Activated naive CD4-positive, alpha-beta T cell treated with anti-CD3 and anti-CD28 coated beads, Interleukin-2, amount 50 U/mL, for 72 hours (primary cell): ENCODE measurements around the gene MGST2. TPM values are rescaled to one million over a fixed set of nuclear protein-coding genes. Genes with fewer than 3 reads are reported as not detected.
"Not testable (repeated sequence)": the region's sequence is repeated elsewhere in the genome, so short reads cannot be mapped to it uniquely, and the experiment has no call there.

ENCODE experiments used
- ATAC-seq, 2 donors: fragments of 150-1000 bp; cut with Tn5 transposase; 2 replicates each; pipeline ENCODE4 v1.10.0; 2021; ENCODE audit warnings: mild to moderate bottlenecking in 2 of 2, moderate library complexity in 2 of 2
- DNase-seq, 2 donors: peaks; one replicate each; pipeline ENCODE4 v3.0.0; 2021 to 2022; ENCODE audit warnings: low spot score in 2 of 2
- H3K27ac Mint-ChIP-seq, 2 donors: one replicate each; pipeline ENCODE4 v1.8.0; 2022; ENCODE audit warnings: mild to moderate bottlenecking in 2 of 2, mixed read lengths in 2 of 2
- H3K36me3 Mint-ChIP-seq, 2 donors: one replicate each; pipeline ENCODE4 v1.8.0; 2022; ENCODE audit warnings: mixed read lengths in 2 of 2
- H3K9me3 Mint-ChIP-seq, 2 donors: one replicate each; pipeline ENCODE4 v1.8.0; 2022; ENCODE audit warnings: mixed read lengths in 2 of 2
- total RNA-seq, 2 donors: library from RNA; stranded (reverse); gene quantifications; one replicate each; pipeline ENCODE4 v1.2.3, GENCODE V29; 2022

The MGST2 gene
- total RNA-seq, 2 donors from 2014 or later = 18.0 to 40.4 TPM

GRCh38 chr4:139682309-139682708 is 16.7 kb downstream of the MGST2 start:
- DNase-seq (no peak), ATAC-seq (no peak)
- Mint-ChIP-seq H3K27ac (peak overlapping the region in 1 of 2 donors; percentile 12), H3K9me3 (peaks cover 3 to 11% of the 10 kb centered on the region in 2 donors), H3K36me3 (peaks cover 12 to 52% of the 10 kb centered on the region in 2 donors)

GRCh38 chr4:139682741-139683151 is 17.1 kb downstream of the MGST2 start:
- peaks cover 3 to 11% of the 10 kb centered on the region in 2 donors for H3K9me3 Mint-ChIP-seq
- ATAC-seq (no peak), DNase-seq (no peak)
- no peak overlapping the region for H3K27ac Mint-ChIP-seq
- H3K36me3 Mint-ChIP-seq = peaks cover 12 to 52% of the 10 kb centered on the region in 2 donors

- DNase-seq = no peak
- no peak for ATAC-seq
- peaks cover 12 to 38% of the 10 kb centered on the region in 2 donors for H3K36me3 Mint-ChIP-seq
- H3K9me3 Mint-ChIP-seq = peaks cover 3 to 11% of the 10 kb centered on the region in 2 donors
- H3K27ac Mint-ChIP-seq = no peak overlapping the region
Measured at GRCh38 chr4:139684351-139684750, 18.7 kb downstream of the MGST2 start.

- Mint-ChIP-seq H3K9me3 (peaks cover 3 to 11% of the 10 kb centered on the region in 2 donors), H3K36me3 (peaks cover 12 to 33% of the 10 kb centered on the region in 2 donors), H3K27ac (peak overlapping the region in 1 of 2 donors; percentile 79)
- ATAC-seq (peak in 1 of 2 donors; percentile 82), DNase-seq (no peak)
Measured at GRCh38 chr4:139685180-139685579, 19.6 kb downstream of the MGST2 start.

GRCh38 chr4:139686130-139686529 is 20.5 kb downstream of the MGST2 start:
- Mint-ChIP-seq H3K9me3 (peaks cover 3 to 11% of the 10 kb centered on the region in 2 donors), H3K27ac (no peak overlapping the region), H3K36me3 (peaks cover 12 to 27% of the 10 kb centered on the region in 2 donors)
- no peak for ATAC-seq
- no peak for DNase-seq

- Mint-ChIP-seq H3K9me3 (peaks cover 3 to 11% of the 10 kb centered on the region in 2 donors), H3K27ac (no peak overlapping the region), H3K36me3 (peaks cover 12 to 26% of the 10 kb centered on the region in 2 donors)
- ATAC-seq (no peak), DNase-seq (no peak)
Measured at GRCh38 chr4:139686988-139687387, 21.4 kb downstream of the MGST2 start.

- peaks cover 4 to 8% of the 10 kb centered on the region in 2 donors for H3K36me3 Mint-ChIP-seq
- DNase-seq (no peak), ATAC-seq (no peak)
- H3K27ac Mint-ChIP-seq = peak overlapping the region in 1 of 2 donors; percentile 2
- H3K9me3 Mint-ChIP-seq = peaks cover 3 to 5% of the 10 kb centered on the region in 2 donors
Measured at GRCh38 chr4:139689093-139689722, 23.6 kb downstream of the MGST2 start.

GRCh38 chr4:139690419-139690818 is 24.8 kb downstream of the MGST2 start:
- no peaks in the 10 kb centered on the region for H3K9me3 Mint-ChIP-seq

GRCh38 chr4:139692309-139693012 is 26.8 kb downstream of the MGST2 start:
- no peaks in the 10 kb centered on the region for H3K36me3 Mint-ChIP-seq
- H3K9me3 Mint-ChIP-seq = peaks cover 0 to 3% of the 10 kb centered on the region in 2 donors
- H3K27ac Mint-ChIP-seq = peak overlapping the region; percentile 24 to 69
- ATAC-seq (no peak), DNase-seq (no peak)

More at GRCh38 chr4:139690419-139690818, 24.8 kb downstream of the MGST2 start:
- peaks cover 0 to under 1% of the 10 kb centered on the region in 2 donors for H3K36me3 Mint-ChIP-seq
- ATAC-seq (no peak), DNase-seq (no peak)
- no peak overlapping the region for H3K27ac Mint-ChIP-seq

GRCh38 chr4:139694522-139695107 is 29.0 kb downstream of the MGST2 start:
- no peak overlapping the region for H3K27ac Mint-ChIP-seq
- DNase-seq = no peak
- peaks cover 0 to 6% of the 10 kb centered on the region in 2 donors for H3K36me3 Mint-ChIP-seq
- peaks cover 3% of the 10 kb centered on the region in 2 donors for H3K9me3 Mint-ChIP-seq
- ATAC-seq = no peak

- H3K36me3 Mint-ChIP-seq = peaks cover 0 to 6% of the 10 kb centered on the region in 2 donors
- DNase-seq (no peak), ATAC-seq (no peak)
- no peak overlapping the region for H3K27ac Mint-ChIP-seq
- H3K9me3 Mint-ChIP-seq = peaks cover 3% of the 10 kb centered on the region in 2 donors
Measured at GRCh38 chr4:139696491-139696890, 30.9 kb downstream of the MGST2 start.

GRCh38 chr4:139698167-139698925 is 32.7 kb downstream of the MGST2 start:
- not testable (repeated sequence) for DNase-seq, ATAC-seq, H3K27ac Mint-ChIP-seq, H3K9me3 Mint-ChIP-seq, H3K36me3 Mint-ChIP-seq

GRCh38 chr4:139700568-139700967 is 34.9 kb downstream of the MGST2 start:
- no peak overlapping the region for H3K27ac Mint-ChIP-seq
- peaks cover 3% of the 10 kb centered on the region in 2 donors for H3K9me3 Mint-ChIP-seq
- ATAC-seq (peak in 1 of 2 donors; percentile 94), DNase-seq (no peak)
- peaks cover 0 to 12% of the 10 kb centered on the region in 2 donors for H3K36me3 Mint-ChIP-seq

GRCh38 chr4:139704915-139705485 is 39.4 kb downstream of the MGST2 start:
- H3K27ac Mint-ChIP-seq = no peak overlapping the region
- ATAC-seq (no peak), DNase-seq (no peak)
- H3K9me3 Mint-ChIP-seq = no peaks in the 10 kb centered on the region
- peaks cover 5 to 6% of the 10 kb centered on the region in 2 donors for H3K36me3 Mint-ChIP-seq

- ATAC-seq (no peak), DNase-seq (no peak)
- Mint-ChIP-seq H3K27ac (no peak overlapping the region), H3K9me3 (no peaks in the 10 kb centered on the region), H3K36me3 (peaks cover 0 to 5% of the 10 kb centered on the region in 2 donors)
Measured at GRCh38 chr4:139709660-139710059, 44.0 kb downstream of the MGST2 start.

GRCh38 chr4:139710073-139710472 is 44.5 kb downstream of the MGST2 start:
- ATAC-seq (no peak), DNase-seq (no peak)
- Mint-ChIP-seq H3K27ac (no peak overlapping the region), H3K9me3 (no peaks in the 10 kb centered on the region), H3K36me3 (peaks cover 0 to 5% of the 10 kb centered on the region in 2 donors)
